Right lung (tissue), 10 donors: ENCODE data around the gene RNF166. TPM values are rescaled to one million over a fixed set of nuclear protein-coding genes. Genes with fewer than 3 reads are reported as not detected.
A peak's percentile ranks its signal among the peaks of the same experiment; 100 is the strongest.

Experiments
- DNase-seq, 2 donors: peaks; one replicate each; pipeline ENCODE4 v3.0.0-alpha.2; 2013
- long read RNA-seq, 8 donors: transcript quantifications; one replicate each; lab custom pipeline, GENCODE V29; 2026
- polyA plus RNA-seq, 5 donors: library from polyadenylated mRNA; unstranded; fragments of 120-200 nt; gene quantifications; one replicate each; pipeline versions ENCODE4 v1.2.1 to v1.2.3, GENCODE V29; 2013; ENCODE audit warnings: inconsistent platforms in 1 of 5, low replicate concordance in 1 of 5; ENCODE audit not compliant: insufficient read length in 5 of 5, insufficient read depth in 1 of 5

The RNF166 gene
- polyA plus RNA-seq: 10 to 100 TPM; 12.1 to 22.1 (median 14.0) TPM
- long read RNA-seq, donor 1, partial matches to known transcripts: 0 of 5 reads
- long read RNA-seq, donor 1, other reads (novel, unspliced or antisense): 0 of 5 reads
- long read RNA-seq, donor 2, partial matches to known transcripts: 0 of 1 reads
- long read RNA-seq, donor 2, other reads (novel, unspliced or antisense): 0 of 1 reads
- long read RNA-seq, donor 3, partial matches to known transcripts: 0 of 2 reads
- long read RNA-seq, donor 3, other reads (novel, unspliced or antisense): 0 of 2 reads
- long read RNA-seq, donor 4: 0 reads
- long read RNA-seq, donor 5, transcript RNF166-201 (6 exons, 1,883 nt): major isoform, 7 of 8 reads
- long read RNA-seq, donor 5, partial matches to known transcripts: 0 of 8 reads
- long read RNA-seq, donor 5, other reads (novel, unspliced or antisense): 0 of 8 reads
- long read RNA-seq, donor 6, partial matches to known transcripts: 0 of 2 reads
- long read RNA-seq, donor 6, other reads (novel, unspliced or antisense): 0 of 2 reads
- long read RNA-seq, donor 7, partial matches to known transcripts: 0 of 4 reads
- long read RNA-seq, donor 7, other reads (novel, unspliced or antisense): 0 of 4 reads
- long read RNA-seq, donor 8, partial matches to known transcripts: 0 of 1 reads
- long read RNA-seq, donor 8, other reads (novel, unspliced or antisense): 0 of 1 reads

GRCh38 chr16:88706229-88706964, at the start of gene RNF166, which contains the start of gene CTU2:
TSS of gene RNF166 (minus strand) at chr16:88706408. CDS start at chr16:88706325, 83 bp downstream.
TSS of gene CTU2 (plus strand) at chr16:88706503. CDS start at chr16:88706531, 28 bp downstream.
- peak; percentile 89 to 90 for DNase-seq

GRCh38 chr16:88754912-88755744, 48.9 kb upstream of the RNF166 start:
- DNase-seq: no peak

DNA sequence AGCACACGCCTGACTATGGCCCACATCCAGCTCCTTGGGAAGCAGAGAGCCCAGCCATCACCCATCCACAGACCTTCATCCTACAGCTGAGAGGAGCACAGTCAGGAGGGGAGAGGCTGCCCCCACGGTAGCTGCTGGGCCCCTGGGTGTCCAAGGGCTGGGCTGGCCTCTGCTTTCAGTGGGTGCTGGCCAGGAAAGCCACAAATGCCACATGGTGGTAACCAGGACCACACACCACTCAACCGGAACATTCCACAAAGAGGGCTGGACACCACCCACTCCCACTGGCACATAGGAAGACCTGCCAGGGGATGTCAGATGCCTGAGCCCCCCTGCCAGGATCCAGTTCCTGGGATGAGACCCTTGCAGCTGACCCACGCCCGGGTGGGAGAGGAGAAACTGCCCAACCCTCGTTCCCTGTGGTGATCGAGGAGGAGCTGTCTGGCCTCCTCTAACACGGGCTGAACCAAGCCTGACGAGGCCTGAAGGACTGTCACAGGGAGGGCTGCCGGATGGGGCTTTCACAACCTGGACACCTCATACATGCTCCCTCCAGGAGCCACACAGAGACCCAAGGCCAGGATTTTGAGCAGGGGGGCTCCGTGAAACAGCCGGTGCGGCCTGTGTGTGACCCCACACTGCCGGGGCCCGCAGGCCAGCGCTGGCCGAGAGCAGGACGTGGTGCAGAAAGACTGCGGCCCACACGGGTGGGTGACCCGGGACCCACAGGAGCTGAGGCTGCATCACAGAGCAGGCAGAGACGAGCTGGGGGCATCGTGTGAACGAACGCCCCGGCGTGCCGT, 48.1 kb upstream of the RNF166 start:
- DNase-seq: no peak

- DNase-seq: no peak
These were observed 47.4 kb upstream of the RNF166 start for GRCh38 chr16:88753602-88754001.

DNA sequence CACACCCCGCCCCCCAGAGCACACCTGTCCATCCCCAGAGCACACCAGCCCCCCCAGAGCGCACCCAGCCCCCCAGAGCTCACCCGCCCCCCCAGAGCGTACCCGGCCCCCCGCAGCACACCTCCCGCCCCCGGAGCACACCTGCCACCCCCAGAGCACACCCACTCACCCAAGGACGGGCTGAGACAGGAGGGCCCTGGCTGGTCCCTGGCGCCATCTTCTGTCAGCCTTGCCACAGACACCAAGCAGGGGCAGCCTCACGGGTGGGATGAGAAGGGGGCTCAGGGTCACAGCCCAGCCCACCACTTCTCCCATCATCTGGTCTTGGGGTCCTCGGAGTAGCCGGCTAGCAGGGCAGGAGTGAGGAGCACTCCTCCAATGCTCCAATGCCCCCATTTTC, 47.0 kb upstream of the RNF166 start:
- DNase-seq: no peak

- no peak for DNase-seq
These were observed 46.3 kb upstream of the RNF166 start for GRCh38 chr16:88752386-88753002.

DNA sequence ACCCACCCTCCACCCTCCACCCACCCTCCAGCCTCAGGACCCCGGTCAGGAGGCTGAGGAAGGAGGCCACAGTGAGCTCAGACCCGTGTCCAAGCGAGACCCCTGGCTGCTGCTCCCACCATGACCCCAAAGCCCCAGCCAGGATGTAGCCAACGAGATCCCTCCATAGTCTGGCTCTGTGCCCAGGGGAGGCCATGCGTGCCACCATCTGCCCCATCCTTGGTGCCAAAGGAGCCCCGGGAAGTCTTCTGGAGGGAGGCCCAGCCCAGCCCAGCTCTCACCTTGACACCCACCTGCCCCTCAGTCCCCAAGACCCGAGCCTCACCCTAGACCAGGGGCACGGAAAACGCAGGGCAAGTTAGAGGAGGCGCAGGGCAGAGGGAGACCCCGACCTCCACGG, 44.6 kb upstream of the RNF166 start:
- no peak for DNase-seq

DNA sequence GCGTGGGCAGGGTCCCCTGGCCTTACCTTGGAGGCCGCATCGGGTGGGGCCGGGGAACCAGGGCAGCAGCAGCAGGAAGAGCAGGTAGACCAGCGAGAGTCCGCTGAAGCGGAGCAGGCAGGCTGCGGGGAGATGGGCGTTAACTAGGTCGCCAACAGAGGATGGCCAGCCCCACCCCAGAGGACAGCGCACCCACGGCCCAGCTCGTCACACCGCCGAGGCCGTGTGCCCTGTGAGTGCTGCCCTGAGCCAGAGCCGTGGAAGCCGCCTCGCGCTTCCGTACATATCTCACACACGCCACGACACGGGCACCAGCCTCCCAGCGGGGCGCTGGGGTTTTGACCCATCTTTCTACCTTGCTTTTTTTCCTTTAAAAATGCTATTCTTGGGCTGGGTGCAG, 43.1 kb upstream of the RNF166 start:
- no peak for DNase-seq

DNA sequence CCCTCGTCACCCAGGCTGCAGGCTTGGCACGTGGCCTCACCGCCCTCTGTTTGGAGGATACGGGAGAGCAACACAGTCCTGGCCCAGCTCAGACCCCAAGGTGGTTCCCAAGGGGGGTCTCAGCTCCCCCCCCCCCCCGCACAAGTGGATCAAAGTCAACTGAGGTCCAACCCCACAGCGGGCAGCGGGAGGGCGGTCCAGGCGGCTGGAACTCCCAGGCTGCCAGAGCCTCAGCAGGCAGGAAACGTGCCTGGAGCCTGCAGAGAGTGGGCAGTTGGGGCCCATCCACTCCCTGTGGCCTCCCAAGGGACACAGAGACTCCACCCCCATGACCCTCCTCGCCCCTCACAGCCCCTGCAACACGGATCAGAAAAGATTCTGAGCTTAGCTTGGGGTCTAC, 42.2 kb upstream of the RNF166 start:
- DNase-seq: no peak

DNA sequence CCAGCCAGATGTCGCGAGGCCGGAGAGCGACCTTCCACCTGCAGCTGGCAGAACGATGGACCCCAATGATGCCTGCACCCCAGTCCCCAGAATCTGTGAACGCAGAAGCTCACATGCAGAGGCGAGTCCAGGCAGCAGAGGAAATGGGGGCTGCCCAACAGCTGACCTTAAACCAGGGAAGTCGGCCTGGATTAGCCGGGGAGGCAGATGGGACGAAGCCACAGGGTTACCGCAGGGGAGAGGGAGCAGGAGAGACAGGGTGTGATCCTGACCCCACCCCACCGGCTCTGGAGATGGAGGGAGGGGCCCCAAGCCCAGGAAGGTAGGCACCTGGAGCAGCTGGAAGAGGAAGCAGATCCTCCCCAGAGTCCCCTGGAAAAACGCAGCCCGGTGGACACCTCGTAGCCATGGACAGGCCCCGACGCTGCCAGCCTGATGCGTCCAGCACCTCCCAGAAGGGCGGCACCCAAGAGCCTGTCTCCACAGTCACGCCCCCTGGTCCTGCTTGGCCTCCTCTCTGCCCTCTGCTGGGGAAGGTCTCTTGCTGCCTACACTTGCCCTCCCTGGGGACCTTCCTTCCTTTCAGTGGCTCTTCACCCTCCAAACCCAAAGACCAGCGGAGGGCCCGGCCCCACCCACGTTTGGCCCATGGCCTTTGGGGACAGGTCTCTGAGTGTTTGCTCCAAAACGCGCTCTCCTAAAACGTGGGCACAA, 41.5 kb upstream of the RNF166 start:
- DNase-seq: no peak

DNA sequence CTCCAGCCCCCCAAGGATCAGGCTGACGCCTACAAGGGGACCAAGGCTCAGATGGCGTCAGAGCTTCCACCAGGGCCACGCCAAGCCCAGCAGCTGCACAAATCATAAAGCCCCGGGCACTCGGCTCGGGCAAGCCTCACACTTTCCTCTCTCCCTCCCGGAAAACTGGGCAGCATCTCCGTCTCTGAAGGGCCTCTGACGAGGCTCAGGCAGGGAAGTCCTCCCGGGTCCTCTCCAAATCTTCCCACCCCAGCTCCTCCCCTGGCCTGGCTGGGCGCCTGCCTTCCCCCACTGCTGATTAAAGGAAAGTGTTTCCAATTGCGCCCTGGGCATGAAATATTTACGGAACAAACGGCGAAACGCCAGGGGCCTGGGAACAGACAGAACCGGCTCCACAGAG, 40.3 kb upstream of the RNF166 start:
- no peak for DNase-seq

- no peak for DNase-seq
These were observed 38.6 kb upstream of the RNF166 start for GRCh38 chr16:88744577-88745521.

DNA sequence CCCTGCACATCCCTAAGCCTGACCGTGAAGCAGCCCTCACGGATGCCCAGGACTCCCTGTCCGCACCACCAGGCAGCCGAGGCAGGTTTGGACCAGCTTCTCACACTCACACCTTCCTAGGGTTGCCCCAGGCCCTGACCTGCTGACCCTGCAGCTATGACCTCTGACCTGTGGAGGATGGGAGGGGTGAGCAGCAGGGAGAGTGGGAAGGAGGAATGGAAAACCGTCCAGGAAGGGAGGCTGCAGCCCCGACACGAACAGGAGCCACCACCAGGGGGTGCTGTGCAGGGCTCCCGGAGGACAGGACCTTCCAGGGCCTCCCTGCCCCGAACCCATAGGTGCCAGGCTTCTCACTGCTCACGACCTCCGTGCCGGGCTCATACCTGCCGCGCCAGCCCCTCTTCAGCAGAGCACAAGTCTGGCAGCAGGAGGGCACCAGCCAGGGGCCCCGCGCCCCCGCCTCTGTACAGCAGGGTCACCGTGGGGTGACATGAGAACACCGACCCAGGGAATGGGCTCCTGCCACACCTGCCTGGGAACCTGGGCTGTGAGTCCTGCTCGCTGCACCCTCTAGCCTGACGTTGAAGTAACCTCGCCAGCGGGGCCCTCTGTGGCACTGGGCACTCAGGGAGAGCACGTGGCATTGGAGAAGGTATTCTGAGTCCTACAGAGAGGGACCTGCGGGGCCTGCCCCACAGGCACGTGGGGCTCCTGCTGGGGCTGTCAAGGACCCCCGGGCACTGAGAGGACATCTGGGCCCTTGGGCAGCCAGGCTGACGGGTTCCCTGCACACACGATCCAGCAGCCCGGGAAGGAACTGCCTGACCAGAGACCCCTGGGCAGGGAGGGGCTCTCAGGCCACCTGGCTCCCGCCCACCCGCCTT, 37.7 kb upstream of the RNF166 start:
- peak in 1 of 2 donors; percentile 58 for DNase-seq

- DNase-seq: no peak
These were observed 36.8 kb upstream of the RNF166 start for GRCh38 chr16:88742896-88743605.

- no peak for DNase-seq
These were observed 35.2 kb upstream of the RNF166 start for GRCh38 chr16:88741368-88741767.

DNA sequence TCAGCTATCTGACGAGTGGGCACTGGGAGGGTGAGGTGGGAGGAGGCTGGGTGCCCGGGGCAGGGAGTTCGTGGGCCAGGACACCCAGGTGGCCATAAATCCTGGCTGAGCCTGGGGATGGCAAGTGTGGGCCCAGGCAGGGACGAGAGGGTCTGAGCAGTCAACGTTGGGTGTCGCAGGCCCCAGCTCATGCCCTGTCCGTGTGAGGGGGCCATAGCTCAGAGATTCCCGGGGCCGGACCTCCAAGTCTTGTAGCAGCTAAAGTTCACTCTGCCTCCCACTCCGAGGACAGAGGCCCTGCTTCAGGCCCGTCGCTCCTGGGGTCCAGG, 34.5 kb upstream of the RNF166 start:
- DNase-seq: no peak
